ENCODE results near the gene HLA-E.
A peak's percentile ranks its signal among the peaks of the same experiment; 100 is the strongest.

Gene HLA-E

DNA sequence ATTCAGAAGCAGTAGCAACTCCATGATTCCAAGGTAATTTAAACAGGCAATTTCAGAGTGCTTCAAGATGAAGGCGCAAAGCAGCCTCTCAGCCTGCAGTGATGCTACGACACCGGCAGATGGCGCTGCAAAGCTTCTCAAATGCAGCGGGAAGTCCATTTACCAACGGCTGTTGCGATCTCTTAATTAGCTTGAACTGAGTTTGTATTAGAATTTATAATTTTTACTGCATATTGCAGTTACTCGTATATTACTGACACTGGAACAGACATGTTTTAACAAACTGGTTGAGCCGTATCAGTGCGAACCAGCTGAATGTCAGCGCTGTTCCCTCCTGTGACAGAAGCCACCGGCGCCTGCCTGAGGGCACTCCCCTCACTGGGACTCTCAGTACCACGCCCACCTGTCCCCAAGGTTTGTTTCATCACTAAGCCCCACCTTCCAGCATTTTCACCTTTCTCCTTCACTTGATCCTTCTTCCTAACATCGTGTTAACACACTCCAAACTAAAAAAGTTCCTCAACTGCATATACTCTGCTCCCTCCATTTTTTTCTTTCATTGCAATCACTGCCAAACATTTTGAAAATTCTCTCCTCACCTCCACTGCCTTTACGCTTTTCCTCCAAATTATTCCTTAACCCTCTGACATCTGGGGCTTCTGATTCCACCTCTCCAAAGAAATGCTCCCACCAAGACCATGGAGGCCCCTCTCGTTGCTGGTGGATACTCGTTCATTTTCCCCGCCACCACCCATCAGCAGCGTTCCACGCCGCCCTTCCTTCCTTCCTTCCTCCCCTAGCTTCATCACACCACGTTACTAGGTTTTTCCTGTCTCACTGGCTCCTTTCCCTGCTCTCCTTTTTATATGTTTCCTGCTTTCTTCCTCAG lies 52.5 kb downstream of the HLA-E start:
- DNase-seq (ENCODE audit: low read depth) = peak; percentile 65

- DNase-seq (ENCODE audit: low read depth) = no peak
These were observed 53.1 kb downstream of the HLA-E start for GRCh38 chr6:30542404-30542725.

- no peak for DNase-seq (ENCODE audit: low read depth)
These were observed 53.6 kb downstream of the HLA-E start for GRCh38 chr6:30542915-30543314.

All from stimulated activated CD8-positive, alpha-beta memory T cell treated with anti-CD3 and anti-CD28 coated beads, Interleukin-4, amount 100 ng/mL, for 24 hours (primary cell).